ENCODE measurements around the gene TSHB. TPM values are rescaled to one million over a fixed set of nuclear protein-coding genes. Genes with fewer than 3 reads are reported as not detected.
"Not testable (repeated sequence)": the region's sequence is repeated elsewhere in the genome, so short reads cannot be mapped to it uniquely, and the experiment has no call there.

The TSHB gene
- not detected in 2 replicates for total RNA-seq

- DNase-seq (ENCODE audit: low read depth), result no peak
Observed at GRCh38 chr1:115029526-115029925, at the start of gene TSHB. Gene TSHB, plus strand, starts transcription at chr1:115029826. Its CDS starts 3,537 bp downstream, at chr1:115033363.

GRCh38 chr1:114982251-114982650 lies 47.4 kb upstream of the TSHB start:
- no peak for DNase-seq (ENCODE audit: low read depth)

GRCh38 chr1:114986286-114986685 lies 43.3 kb upstream of the TSHB start:
- no peak for DNase-seq (ENCODE audit: low read depth)

- DNase-seq (ENCODE audit: low read depth), result no peak
Observed at GRCh38 chr1:114988095-114988494, 41.5 kb upstream of the TSHB start.

GRCh38 chr1:114997510-114998289 lies 31.9 kb upstream of the TSHB start:
- no peak for DNase-seq (ENCODE audit: low read depth)

GRCh38 chr1:115006191-115006590 lies 23.4 kb upstream of the TSHB start:
- no peak for DNase-seq (ENCODE audit: low read depth)

- DNase-seq (ENCODE audit: low read depth), result no peak
Observed at GRCh38 chr1:115012006-115012405, 17.6 kb upstream of the TSHB start.

GRCh38 chr1:115012434-115012833 lies 17.2 kb upstream of the TSHB start:
- DNase-seq (ENCODE audit: low read depth), result no peak

GRCh38 chr1:115013792-115014191 lies 15.8 kb upstream of the TSHB start:
- no peak for DNase-seq (ENCODE audit: low read depth)

GRCh38 chr1:115019549-115019948 lies 10.1 kb upstream of the TSHB start:
- not testable (repeated sequence) for DNase-seq (ENCODE audit: low read depth)

- no peak for DNase-seq (ENCODE audit: low read depth)
Observed at GRCh38 chr1:115021145-115021544, 8.5 kb upstream of the TSHB start.

GRCh38 chr1:115023593-115023992 lies 6.0 kb upstream of the TSHB start:
- no peak for DNase-seq (ENCODE audit: low read depth)

GRCh38 chr1:115031595-115031994 lies 2.0 kb downstream of the TSHB start:
- no peak for DNase-seq (ENCODE audit: low read depth)

GRCh38 chr1:115035652-115036051 lies 6.0 kb downstream of the TSHB start:
- no peak for DNase-seq (ENCODE audit: low read depth)

- no peak for DNase-seq (ENCODE audit: low read depth)
Observed at GRCh38 chr1:115036814-115037507, 7.3 kb downstream of the TSHB start.

GRCh38 chr1:115040501-115040900 lies 10.9 kb downstream of the TSHB start:
- no peak for DNase-seq (ENCODE audit: low read depth)

- DNase-seq (ENCODE audit: low read depth), result peak; percentile 34
Observed at GRCh38 chr1:115041654-115042053, 12.0 kb downstream of the TSHB start.

GRCh38 chr1:115046751-115047150 lies 17.1 kb downstream of the TSHB start:
- DNase-seq (ENCODE audit: low read depth), result no peak

- DNase-seq (ENCODE audit: low read depth), result peak; percentile 13
Observed at GRCh38 chr1:115051850-115052249, 22.2 kb downstream of the TSHB start.

GRCh38 chr1:115052454-115053083 lies 22.9 kb downstream of the TSHB start:
- peak; percentile 64 for DNase-seq (ENCODE audit: low read depth)

GRCh38 chr1:115056395-115056798 lies 26.8 kb downstream of the TSHB start:
- DNase-seq (ENCODE audit: low read depth), result peak; percentile 95

- DNase-seq (ENCODE audit: low read depth), result no peak
Observed at GRCh38 chr1:115057661-115058254, 28.1 kb downstream of the TSHB start.

Data from renal cortical epithelial cell (primary cell).